D721Med (cell line): ENCODE measurements around the gene PLPPR2.

Source experiments
- DNase-seq: peaks from one replicate; pipeline ENCODE4 v3.0.0; 2011; ENCODE audit warnings: low spot score; ENCODE audit not compliant: insufficient read length
- FAIRE-seq: peaks from 2 replicates; lab custom pipeline; 2011; peaks lifted over from hg19 to GRCh38; lab: Jason Lieb, UNC
- CTCF ChIP-seq: IDR thresholded peaks from 2 replicates; pipeline ENCODE4 v1.5.1; 2012; ENCODE audit warnings: mild to moderate bottlenecking, control low read depth; ENCODE audit not compliant: insufficient read depth; ENCODE audit errors: missing control alignments

PLPPR2 gene

GRCh38 chr19:11380653-11381537 is 25.7 kb downstream of the PLPPR2 start:
- DNase-seq (peak; percentile 99), FAIRE-seq (no peak)
- peak; percentile 46 for TF ChIP-seq CTCF

GRCh38 chr19:11382898-11383705 is 27.9 kb downstream of the PLPPR2 start:
- DNase-seq (no peak), FAIRE-seq (no peak)
- peak; percentile 56 for TF ChIP-seq CTCF

- FAIRE-seq (no peak), DNase-seq (no peak)
- TF ChIP-seq CTCF: no peak
Observed at GRCh38 chr19:11383706-11384048, 28.4 kb downstream of the PLPPR2 start.

- FAIRE-seq: no peak
- TF ChIP-seq CTCF: no peak
- DNase-seq: no peak
Observed at GRCh38 chr19:11384778-11385129, 29.5 kb downstream of the PLPPR2 start.

- FAIRE-seq: no peak
- no peak for TF ChIP-seq CTCF
- no peak for DNase-seq
Observed at GRCh38 chr19:11387162-11388034, 32.2 kb downstream of the PLPPR2 start.

- no peak for TF ChIP-seq CTCF
- DNase-seq (no peak), FAIRE-seq (no peak)
Observed at GRCh38 chr19:11390359-11390758, 35.1 kb downstream of the PLPPR2 start.
